Left lung (tissue), 10 donors: Measurements from ENCODE around the gene PGRMC2. TPM values are rescaled to one million over a fixed set of nuclear protein-coding genes. Genes with fewer than 3 reads are reported as not detected.
"Not testable (repeated sequence)": the region's sequence is repeated elsewhere in the genome, so short reads cannot be mapped to it uniquely, and the experiment has no call there.

Source experiments
- ATAC-seq: fragments of 200-7000 bp; cut with Tn5 transposase; one replicate; pipeline ENCODE4 v1.9.1; 2020; ENCODE audit warnings: moderate library complexity
- DNase-seq, 4 donors: peaks; one replicate each; pipeline ENCODE4 v3.0.0-alpha.2; 2013 to 2020
- H3K27ac ChIP-seq, 2 donors: fragments of 200-600 bp; sonication (generic) in 1 of 2; one replicate each; pipeline versions ENCODE4 v1.5.0 to v1.8.0; 2020 to 2021
- H3K27me3 ChIP-seq, 2 donors: fragments of 200-600 bp; sonication (generic) in 1 of 2; one replicate each; pipeline versions ENCODE4 v1.5.0 to v1.8.0; 2020 to 2021
- H3K36me3 ChIP-seq, 2 donors: fragments of 200-600 bp; sonication (generic) in 1 of 2; one replicate each; pipeline versions ENCODE4 v1.5.0 to v1.8.0; 2020 to 2021
- H3K4me1 ChIP-seq, 2 donors: fragments of 200-600 bp; one replicate each; pipeline ENCODE4 v1.8.0; 2021
- H3K4me3 ChIP-seq, 2 donors: fragments of 200-600 bp; sonication (generic) in 1 of 2; one replicate each; pipeline versions ENCODE4 v1.5.0 to v1.8.0; 2020 to 2021; ENCODE audit warnings: mild to moderate bottlenecking in 1 of 2
- H3K9me3 ChIP-seq, 2 donors: fragments of 200-600 bp; sonication (generic) in 1 of 2; one replicate each; pipeline versions ENCODE4 v1.5.0 to v1.8.0; 2020 to 2021
- CTCF ChIP-seq, 2 donors: fragments of 200-600 bp; sonication (generic) in 1 of 2; IDR thresholded peaks; one replicate each; pipeline versions ENCODE4 v1.5.0 to v1.8.0; 2021; ENCODE audit warnings: antibody characterized with exemption in 2 of 2
- intact Hi-C, 2 donors: fragments of 100-400 bp; cut with DNase I; formaldehyde crosslinking; loops; one replicate each; pipeline versions ENCODE4 v1.11.2 to v1.14.2; 2022
- polyA plus RNA-seq, 6 donors: library from polyadenylated mRNA; unstranded; fragments of 120-200 nt; gene quantifications; one replicate each; pipeline ENCODE4 v1.2.1, GENCODE V29; 2013; ENCODE audit not compliant: insufficient read length in 6 of 6
- total RNA-seq, 2 donors: library from RNA; stranded (reverse); fragmentation: NEBNext Ultra II Directional; extraction: Animal tissue kit (Norgen Biotek cat#: 25700); gene quantifications; one replicate each; pipeline ENCODE4 v1.2.1, GENCODE V29; 2021
- donor health status: DM: no; HTN: yes; CAD: no.
- donor health status: DM: no; HTN: no; CAD: no.

PGRMC2 gene
- total and polyA plus RNA-seq, 8 donors, result 59.7 to 84.5 (median 77.4) TPM

GRCh38 chr4:128249787-128250668 is 37.6 kb downstream of the PGRMC2 start:
- Histone ChIP-seq H3K36me3 (no peaks in the 10 kb centered on the region), H3K27me3 (no peaks in the 10 kb centered on the region), H3K27ac (no peak overlapping the region), H3K9me3 (peaks cover 4 to 28% of the 10 kb centered on the region in 2 donors), H3K4me1 (no peaks in the 10 kb centered on the region), H3K4me3 (no peak overlapping the region)
- DNase-seq (no peak), ATAC-seq (no peak)
- TF ChIP-seq CTCF (IDR thresholded peaks at IDR 0.05), result no peak
- intact Hi-C loops, result no loop called here

GRCh38 chr4:128247906-128248305 is 39.7 kb downstream of the PGRMC2 start:
- DNase-seq, result no peak
- no peak for ATAC-seq
- Histone ChIP-seq H3K4me1 (no peaks in the 10 kb centered on the region), H3K9me3 (peaks cover 4 to 28% of the 10 kb centered on the region in 2 donors), H3K4me3 (no peak overlapping the region), H3K27me3 (no peaks in the 10 kb centered on the region), H3K27ac (no peak overlapping the region), H3K36me3 (no peaks in the 10 kb centered on the region)
- no peak for TF ChIP-seq CTCF (IDR thresholded peaks at IDR 0.05)
- intact Hi-C loops, result no loop called here

- peaks cover 3 to 29% of the 10 kb centered on the region in 2 donors for H3K9me3 ChIP-seq
- intact Hi-C loops, H3K27me3 ChIP-seq, H3K4me1 ChIP-seq, H3K4me3 ChIP-seq, H3K36me3 ChIP-seq, H3K27ac ChIP-seq, DNase-seq, ATAC-seq: not testable (repeated sequence)
Observed at GRCh38 chr4:128245391-128245790, 42.2 kb downstream of the PGRMC2 start.

- no peaks in the 10 kb centered on the region for H3K4me1 ChIP-seq
- peaks cover 0 to 20% of the 10 kb centered on the region in 2 donors for H3K9me3 ChIP-seq
- no peak overlapping the region for H3K27ac ChIP-seq
- intact Hi-C loops, result no loop called here
- H3K4me3 ChIP-seq, result no peak overlapping the region
- H3K27me3 ChIP-seq, result no peaks in the 10 kb centered on the region
- DNase-seq (no peak), ATAC-seq (no peak)
- no peak for TF ChIP-seq CTCF (IDR thresholded peaks at IDR 0.05)
- no peaks in the 10 kb centered on the region for H3K36me3 ChIP-seq
Observed at GRCh38 chr4:128244379-128244778, 43.2 kb downstream of the PGRMC2 start.

GRCh38 chr4:128242601-128243000 is 45.0 kb downstream of the PGRMC2 start:
- Histone ChIP-seq H3K27me3 (no peaks in the 10 kb centered on the region), H3K4me1 (no peaks in the 10 kb centered on the region), H3K27ac (no peak overlapping the region), H3K36me3 (no peaks in the 10 kb centered on the region), H3K9me3 (peaks cover 0 to 4% of the 10 kb centered on the region in 2 donors), H3K4me3 (no peak overlapping the region)
- ATAC-seq, result no peak
- no peak for DNase-seq
- no peak for TF ChIP-seq CTCF (IDR thresholded peaks at IDR 0.05)
- intact Hi-C loops, result no loop called here
